HCT116 (cell line): ENCODE data around the gene CASZ1. TPM values are rescaled to one million over a fixed set of nuclear protein-coding genes. Genes with fewer than 3 reads are reported as not detected.

Experiments
- ATAC-seq: fragments of 200-7000 bp; cut with Tn5 transposase; 2 replicates; pipeline ENCODE4 v1.9.1; 2020; ENCODE audit warnings: mild to moderate bottlenecking, moderate library complexity
- BruUV-seq: library from RNA; stranded (reverse); fragments of 400-500 nt; replicated peaks from 2 replicates; lab custom pipeline; 2021; lab: Mats Ljungman, UMichigan
- CTCF ChIA-PET: fragments of 300-600 bp; sonication (Branson Sonifier 250); formaldehyde crosslinking; loops from one replicate; lab custom pipeline; 2021; ENCODE audit warnings: antibody characterized with exemption; lab: Charles Lee
- POLR2A ChIA-PET: fragments of 300-600, 350-600 bp; sonication (Branson Sonifier 250); formaldehyde crosslinking; loops from one replicate; lab custom pipeline; 2021; ENCODE audit warnings: antibody characterized with exemption; lab: Charles Lee
- RAD21 ChIA-PET, 2 experiments: fragments of 300-600 bp; sonication (Branson Sonifier 250); formaldehyde crosslinking; loops; one replicate each; lab custom pipeline; 2023; ENCODE audit warnings: low total read pairs in 2 of 2; ENCODE audit not compliant: uncharacterized antibody in 2 of 2, unreplicated experiment in 2 of 2, low non-redundant PET in 1 of 2; lab: Charles Lee
- DNase-seq: peaks from one replicate; pipeline ENCODE4 v3.0.0-alpha.2; 2010; ENCODE audit warnings: low read depth, low spot score
- H2AFZ ChIP-seq: fragments of 200-600 bp; shearing (Covaris generic), sonication (generic); 2 replicates; pipeline ENCODE4 v1.6.1; 2017; ENCODE audit warnings: low read depth, mixed run types, mixed read lengths, antibody characterized with exemption, low read length; ENCODE audit not compliant: poor library complexity, severe bottlenecking
- H3K27ac ChIP-seq: 2 replicates; pipeline ENCODE4 v1.5.1; 2012; ENCODE audit warnings: low read depth, low read length
- H3K27me3 ChIP-seq: fragments of 200-600 bp; sonication (generic); 2 replicates; pipeline ENCODE4 v1.6.1; 2016; ENCODE audit warnings: mixed run types, low read length, mixed read lengths; ENCODE audit not compliant: insufficient read depth
- H3K36me3 ChIP-seq, 2 experiments: fragments of 200-500 bp in 1 of 2; fragments of 200-600 bp in 1 of 2; sonication (Bioruptor generic) in 1 of 2; sonication (generic) in 1 of 2; 2 replicates each; pipeline versions ENCODE4 v1.5.1 to v1.6.1; 2014 to 2016; ENCODE audit warnings: low read length in 2 of 2, inconsistent platforms in 1 of 2, mixed read lengths in 1 of 2, mixed run types in 1 of 2; ENCODE audit not compliant: insufficient read depth in 2 of 2, control insufficient read depth in 1 of 2
- H3K4me1 ChIP-seq, 2 experiments: fragments of 200-600 bp in 1 of 2; sonication (generic) in 1 of 2; 2 replicates each; pipeline versions ENCODE4 v1.5.1 to v1.6.1; 2012 to 2017; ENCODE audit warnings: low read length in 2 of 2, inconsistent platforms in 1 of 2, mild to moderate bottlenecking in 1 of 2, mixed read lengths in 1 of 2, mixed run types in 1 of 2, moderate library complexity in 1 of 2; ENCODE audit not compliant: insufficient read depth in 2 of 2, control insufficient read depth in 1 of 2
- H3K4me2 ChIP-seq: fragments of 200-600 bp; sonication (generic); 2 replicates; pipeline ENCODE4 v1.6.1; 2017; ENCODE audit warnings: mixed run types, low read length, mixed read lengths
- H3K4me3 ChIP-seq, 2 experiments: fragments of 200-600 bp in 1 of 2; sonication (generic) in 1 of 2; replicated peaks in 1 of 2; 2 replicates each; pipeline ENCODE4 v1.5.1; 2011 to 2016; ENCODE audit warnings: low read length in 2 of 2, control low read depth in 1 of 2, low read depth in 1 of 2, mild to moderate bottlenecking in 1 of 2, mixed read lengths in 1 of 2, mixed run types in 1 of 2
- H3K79me2 ChIP-seq: fragments of 200-600 bp; sonication (generic); 2 replicates; pipeline ENCODE4 v1.6.1; 2017; ENCODE audit warnings: mild to moderate bottlenecking, mixed run types, low read length, moderate library complexity, mixed read lengths; ENCODE audit not compliant: insufficient read depth
- H3K9ac ChIP-seq: fragments of 200-600 bp; sonication (generic); 2 replicates; pipeline ENCODE4 v1.6.1; 2016; ENCODE audit warnings: low read length, mixed read lengths
- H3K9me2 ChIP-seq: fragments of 200-600 bp; sonication (generic), shearing (Covaris generic); 2 replicates; pipeline ENCODE4 v1.6.1; 2017; ENCODE audit warnings: mixed run types, mild to moderate bottlenecking, moderate library complexity; ENCODE audit not compliant: insufficient read depth
- H3K9me3 ChIP-seq, 2 experiments: fragments of 200-500 bp in 1 of 2; fragments of 200-600 bp in 1 of 2; sonication (Bioruptor generic) in 1 of 2; sonication (generic) in 1 of 2; 2 replicates each; pipeline ENCODE4 v1.6.1; 2014 to 2017; ENCODE audit warnings: low read length in 2 of 2, mixed read lengths in 2 of 2, inconsistent platforms in 1 of 2, low read depth in 1 of 2, mild to moderate bottlenecking in 1 of 2, mixed run types in 1 of 2, moderate library complexity in 1 of 2; ENCODE audit not compliant: control insufficient read depth in 1 of 2, insufficient read depth in 1 of 2
- H4K20me1 ChIP-seq: fragments of 200-600 bp; sonication (generic), shearing (Covaris generic); 2 replicates; pipeline ENCODE4 v1.6.1; 2017; ENCODE audit warnings: mixed run types, mild to moderate bottlenecking, moderate library complexity; ENCODE audit not compliant: insufficient read depth
- ATF3 ChIP-seq: IDR thresholded peaks from 2 replicates; pipeline ENCODE4 v1.6.1; 2012
- CBX3 ChIP-seq: IDR thresholded peaks from 2 replicates; pipeline ENCODE4 v1.6.1; 2012; ENCODE audit warnings: low read depth
- ELF1 ChIP-seq: IDR thresholded peaks from 2 replicates; pipeline ENCODE4 v1.6.1; 2012; ENCODE audit warnings: low read depth, borderline replicate concordance
- EZH2 ChIP-seq: fragments of 200-600 bp; sonication (generic); IDR thresholded peaks from 2 replicates; pipeline ENCODE4 v1.6.1; 2017; ENCODE audit warnings: antibody characterized with exemption, mixed run types
- EZH2phosphoT487 ChIP-seq: fragments of 200-600 bp; IDR thresholded peaks from 2 replicates; pipeline ENCODE4 v1.6.1; 2018; ENCODE audit warnings: antibody characterized with exemption, borderline replicate concordance
- JUND ChIP-seq: IDR thresholded peaks from 2 replicates; pipeline ENCODE4 v1.6.1; 2012
- RAD21 ChIP-seq: IDR thresholded peaks from 2 replicates; pipeline ENCODE4 v1.6.1; 2012; ENCODE audit warnings: low read depth, mild to moderate bottlenecking
- SP1 ChIP-seq: IDR thresholded peaks from 2 replicates; pipeline ENCODE4 v1.6.1; 2012; ENCODE audit warnings: low read depth
- YY1 ChIP-seq: IDR thresholded peaks from 2 replicates; pipeline ENCODE4 v1.6.1; 2011; ENCODE audit warnings: low read length, low read depth, moderate library complexity, mild to moderate bottlenecking; ENCODE audit not compliant: insufficient replicate concordance; ENCODE audit errors: extremely low read depth
- ZFX ChIP-seq: fragments of 450-650 bp; IDR thresholded peaks from 2 replicates; pipeline ENCODE4 v1.6.1; 2017
- ZNF274 ChIP-seq: fragments of 200-500 bp; sonication (Bioruptor generic); IDR thresholded peaks from 2 replicates; pipeline ENCODE4 v1.6.1; 2014; ENCODE audit warnings: mild to moderate bottlenecking, low read depth, low read length, inconsistent platforms
- intact Hi-C: fragments of 100-400 bp; cut with micrococcal nuclease; formaldehyde crosslinking; loops from 2 replicates; pipeline ENCODE4 v1.10.0; 2022
- total RNA-seq: library from RNA; stranded (reverse); gene quantifications from one replicate; pipeline ENCODE4 v1.2.1, GENCODE V29; 2021; ENCODE audit not compliant: unreplicated experiment

Gene CASZ1
- total RNA-seq, 1 experiment from 2014 or later = 7.7 TPM

GRCh38 chr1:10650556-10651388 lies 145.7 kb downstream of the CASZ1 start:
- Histone ChIP-seq H3K27me3 (no peaks in the 10 kb centered on the region), H2AFZ (no peak overlapping the region), H3K4me2 (no peak overlapping the region), H3K4me1 (peaks cover 0 to 10% of the 10 kb centered on the region in 2 experiments; a peak in 1 of 4 replicates), H3K9me3 (no peaks in the 10 kb centered on the region), H3K27ac (no peak overlapping the region), H3K36me3 (no peaks in the 10 kb centered on the region), H3K9me2 (no peaks in the 10 kb centered on the region), H3K79me2 (no peaks in the 10 kb centered on the region), H4K20me1 (no peaks in the 10 kb centered on the region), H3K9ac (no peak overlapping the region), H3K4me3 (no peak overlapping the region)
- POLR2A ChIA-PET = no interaction called here
- DNase-seq (no peak), ATAC-seq (no peak)
- TF ChIP-seq JUND (no peak), ATF3 (no peak), EZH2phosphoT487 (no peak), ZNF274 (no peak), EZH2 (no peak), RAD21 (no peak), CBX3 (no peak), ELF1 (no peak), YY1 (no peak), ZFX (no peak), SP1 (no peak)
- RAD21 ChIA-PET = no interaction called here
- BruUV-seq = no TSS peak
- CTCF ChIA-PET = no interaction called here
- intact Hi-C loops = no loop called here
